Calu3 (cell line): ENCODE results near the gene HPD. TPM values are rescaled to one million over a fixed set of nuclear protein-coding genes. Genes with fewer than 3 reads are reported as not detected.

Source experiments
- BruUV-seq: library from RNA; stranded (reverse); fragments of 400-500 nt; replicated peaks from 2 replicates; lab custom pipeline; 2021; lab: Mats Ljungman, UMichigan
- CTCF ChIA-PET: fragments of 300-600 bp; sonication (Branson Sonifier 250); formaldehyde crosslinking; loops from one replicate; lab custom pipeline; 2022; ENCODE audit warnings: antibody characterized with exemption; lab: Charles Lee
- DNase-seq: peaks from one replicate; pipeline ENCODE4 v3.0.0; 2022
- H3K27ac Mint-ChIP-seq: one replicate; pipeline ENCODE4 v1.8.0; 2022; ENCODE audit warnings: mixed read lengths; ENCODE audit not compliant: unreplicated experiment
- H3K27me3 Mint-ChIP-seq: one replicate; pipeline ENCODE4 v1.8.0; 2022; ENCODE audit warnings: mixed read lengths; ENCODE audit not compliant: unreplicated experiment
- H3K36me3 Mint-ChIP-seq: one replicate; pipeline ENCODE4 v1.8.0; 2022; ENCODE audit warnings: mild to moderate bottlenecking, moderate library complexity, mixed read lengths; ENCODE audit not compliant: insufficient read depth, unreplicated experiment
- H3K4me1 Mint-ChIP-seq: one replicate; pipeline ENCODE4 v1.8.0; 2022; ENCODE audit warnings: mild to moderate bottlenecking, low read depth, mixed read lengths; ENCODE audit not compliant: unreplicated experiment
- H3K4me3 Mint-ChIP-seq: one replicate; pipeline ENCODE4 v1.8.0; 2022; ENCODE audit warnings: mild to moderate bottlenecking, low read depth, moderate library complexity, mixed read lengths; ENCODE audit not compliant: unreplicated experiment
- H3K9me3 Mint-ChIP-seq: one replicate; pipeline ENCODE4 v1.8.0; 2022; ENCODE audit warnings: low read depth, mixed read lengths; ENCODE audit not compliant: unreplicated experiment
- intact Hi-C: fragments of 100-400 bp; cut with micrococcal nuclease; formaldehyde crosslinking; loops from one replicate; pipeline ENCODE4 v1.10.0; 2022; ENCODE audit not compliant: unreplicated experiment
- total RNA-seq: library from RNA; stranded (reverse); gene quantifications from 2 replicates; pipeline ENCODE4 v1.2.3, GENCODE V29; 2022
- TF ChIP-seq, protein P1 (sequence below): fragments of 200-600 bp; IDR thresholded peaks from one replicate; pipeline ENCODE4 v1.8.0; 2022; ENCODE audit warnings: antibody characterized with exemption; ENCODE audit not compliant: unreplicated experiment

The HPD gene
- total RNA-seq, 1 experiment from 2014 or later: not detected

DNA sequence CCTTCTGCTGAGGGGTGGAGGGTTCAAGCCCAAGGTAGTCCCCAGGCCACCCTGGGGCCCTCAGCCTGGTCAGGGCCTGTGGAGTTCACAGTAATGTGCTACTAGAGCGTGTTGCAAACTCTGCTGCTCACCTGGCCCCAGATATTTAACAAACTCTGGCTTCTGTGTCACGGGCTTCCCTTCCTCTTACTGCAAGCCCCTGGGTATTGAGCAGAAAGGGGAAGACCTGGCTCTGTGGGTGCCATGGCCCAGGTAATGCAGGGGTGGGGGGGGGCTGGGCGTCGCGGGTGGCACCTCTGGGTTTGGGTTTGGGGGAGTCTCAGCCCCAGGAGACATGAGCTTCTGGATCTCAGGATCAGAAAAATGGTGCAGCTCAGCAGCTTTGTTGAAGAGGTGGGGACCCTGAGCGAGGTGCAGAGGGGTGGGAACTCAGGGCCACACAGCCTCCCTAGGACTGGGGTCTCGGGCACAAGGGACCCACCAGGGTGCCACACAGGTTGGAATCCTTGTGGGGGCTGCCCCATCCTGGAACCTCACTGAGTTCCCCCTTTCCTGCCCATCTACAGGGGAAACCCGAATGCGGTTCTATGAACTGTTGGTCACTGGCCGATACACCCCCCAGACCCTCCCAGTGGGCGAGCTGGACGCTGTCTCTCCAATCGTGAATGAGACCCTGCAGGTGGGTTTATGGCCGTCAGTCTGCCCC lies 50.9 kb downstream of the HPD start:
- TF ChIP-seq, protein P1, sequence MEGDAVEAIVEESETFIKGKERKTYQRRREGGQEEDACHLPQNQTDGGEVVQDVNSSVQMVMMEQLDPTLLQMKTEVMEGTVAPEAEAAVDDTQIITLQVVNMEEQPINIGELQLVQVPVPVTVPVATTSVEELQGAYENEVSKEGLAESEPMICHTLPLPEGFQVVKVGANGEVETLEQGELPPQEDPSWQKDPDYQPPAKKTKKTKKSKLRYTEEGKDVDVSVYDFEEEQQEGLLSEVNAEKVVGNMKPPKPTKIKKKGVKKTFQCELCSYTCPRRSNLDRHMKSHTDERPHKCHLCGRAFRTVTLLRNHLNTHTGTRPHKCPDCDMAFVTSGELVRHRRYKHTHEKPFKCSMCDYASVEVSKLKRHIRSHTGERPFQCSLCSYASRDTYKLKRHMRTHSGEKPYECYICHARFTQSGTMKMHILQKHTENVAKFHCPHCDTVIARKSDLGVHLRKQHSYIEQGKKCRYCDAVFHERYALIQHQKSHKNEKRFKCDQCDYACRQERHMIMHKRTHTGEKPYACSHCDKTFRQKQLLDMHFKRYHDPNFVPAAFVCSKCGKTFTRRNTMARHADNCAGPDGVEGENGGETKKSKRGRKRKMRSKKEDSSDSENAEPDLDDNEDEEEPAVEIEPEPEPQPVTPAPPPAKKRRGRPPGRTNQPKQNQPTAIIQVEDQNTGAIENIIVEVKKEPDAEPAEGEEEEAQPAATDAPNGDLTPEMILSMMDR: no peak
- Mint-ChIP-seq H3K36me3 (peaks cover 88% of the 10 kb centered on the region), H3K9me3 (no peaks in the 10 kb centered on the region), H3K27ac (peak overlapping the region; percentile 54), H3K27me3 (no peaks in the 10 kb centered on the region), H3K4me3 (peak overlapping the region; percentile 76), H3K4me1 (peaks cover 31% of the 10 kb centered on the region)
- BruUV-seq: no TSS peak
- CTCF ChIA-PET: interaction anchor here (0.6 to 2.6 kb wide), 2 partner anchors 12 to 70 kb away, joined by 4 to 36 read pairs; no protein-coding TSS in a partner anchor
- no peak for DNase-seq
- intact Hi-C loops: no loop called here

GRCh38 chr12:121806546-121807423 lies 51.9 kb downstream of the HPD start:
- DNase-seq: no peak
- Mint-ChIP-seq H3K27me3 (no peaks in the 10 kb centered on the region), H3K36me3 (peaks cover 88% of the 10 kb centered on the region), H3K27ac (peak overlapping the region; percentile 54), H3K9me3 (no peaks in the 10 kb centered on the region), H3K4me1 (peaks cover 34% of the 10 kb centered on the region), H3K4me3 (peak overlapping the region; percentile 76)
- CTCF ChIA-PET: interaction anchor here (0.6 to 2.6 kb wide), 3 partner anchors 11 to 71 kb away, joined by 3 to 36 read pairs (median 4); no protein-coding TSS in a partner anchor
- intact Hi-C loops: no loop called here
- BruUV-seq: no TSS peak
- TF ChIP-seq, protein P1: no peak

- DNase-seq: no peak
- TF ChIP-seq, protein P1: no peak
- H3K27me3 Mint-ChIP-seq: no peaks in the 10 kb centered on the region
- peaks cover 88% of the 10 kb centered on the region for H3K36me3 Mint-ChIP-seq
- intact Hi-C loops: no loop called here
- H3K9me3 Mint-ChIP-seq: no peaks in the 10 kb centered on the region
- H3K27ac Mint-ChIP-seq: peak overlapping the region; percentile 44
- H3K4me1 Mint-ChIP-seq: peaks cover 34% of the 10 kb centered on the region
- BruUV-seq: no TSS peak
- peak overlapping the region; percentile 76 for H3K4me3 Mint-ChIP-seq
- CTCF ChIA-PET: interaction anchor here (0.6 to 2.6 kb wide), 2 partner anchors 11 to 180 kb away, joined by 3 to 36 read pairs; no protein-coding TSS in a partner anchor
Observed at GRCh38 chr12:121806009-121806545, 52.6 kb downstream of the HPD start.
